ENCODE results near the gene MRM3. TPM values are rescaled to one million over a fixed set of nuclear protein-coding genes. Genes with fewer than 3 reads are reported as not detected.

MRM3 gene
- total and polyA plus RNA-seq, 2 donors (not counting 1 experiment from before 2014, with no cell fraction given): 11.6 to 20.9 TPM

DNA sequence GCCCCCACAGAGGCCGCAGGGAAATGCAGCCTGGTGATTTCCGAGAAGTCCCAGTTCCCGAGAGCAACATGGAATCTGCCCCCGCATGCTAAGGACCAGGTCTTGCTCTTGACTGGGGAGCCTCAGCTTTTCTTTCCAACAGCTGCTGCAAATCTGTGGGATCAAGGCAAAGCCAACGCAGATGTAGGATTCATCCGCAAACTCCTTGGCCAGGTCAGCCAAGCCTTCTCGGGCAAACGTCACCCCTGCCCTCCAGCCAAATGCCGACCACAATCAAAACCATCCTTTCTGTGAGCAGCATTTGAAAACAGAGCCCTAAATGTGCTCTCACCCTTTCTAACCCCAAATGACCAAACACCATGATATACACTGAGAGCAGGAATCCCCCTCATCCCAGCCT, 54.0 kb downstream of the MRM3 start:
- Histone ChIP-seq H2AFZ (ENCODE audit: insufficient read depth, low read depth, low read length, poor library complexity, severe bottlenecking) (no peak overlapping the region), H3K79me2 (ENCODE audit: control insufficient read depth, insufficient read depth, low read length) (no peaks in the 10 kb centered on the region), H3K9me3 (ENCODE audit: control extremely low read depth in 1 of 3, control insufficient read depth in 2 of 3, insufficient read depth in 1 of 3, low read length in 2 of 3) (peaks cover 0 to 11% (median 0%) of the 10 kb centered on the region in 3 donors), H3K9ac (ENCODE audit: low read length) (no peak overlapping the region), H3K4me1 (ENCODE audit: control insufficient read depth in 2 of 2, insufficient read depth in 2 of 2, low read length in 2 of 2) (no peaks in the 10 kb centered on the region), H3K27me3 (replicated peaks in 1 of 4; ENCODE audit: control extremely low read depth in 1 of 4, control insufficient read depth in 3 of 4, insufficient read depth in 4 of 4, low read length in 3 of 4) (no peaks in the 10 kb centered on the region), H3K4me3 (ENCODE audit: control extremely low read depth in 1 of 5, extremely low read depth in 1 of 5, insufficient read depth in 1 of 5, low read depth in 2 of 5, low read length in 4 of 5) (no peak overlapping the region), H3K27ac (ENCODE audit: low read length in 2 of 2) (no peak overlapping the region), H3K36me3 (replicated peaks in 1 of 2; ENCODE audit: control extremely low read depth in 1 of 2, control insufficient read depth in 1 of 2, extremely low read depth in 1 of 2, insufficient read depth in 2 of 2, low read length in 1 of 2) (no peaks in the 10 kb centered on the region), H3K4me2 (replicated peaks; ENCODE audit: low read depth, low read length, poor library complexity, severe bottlenecking) (no peak overlapping the region), H4K20me1 (ENCODE audit: control insufficient read depth, insufficient read depth, low read length, poor library complexity, severe bottlenecking) (no peaks in the 10 kb centered on the region)
- TF ChIP-seq, protein P1, sequence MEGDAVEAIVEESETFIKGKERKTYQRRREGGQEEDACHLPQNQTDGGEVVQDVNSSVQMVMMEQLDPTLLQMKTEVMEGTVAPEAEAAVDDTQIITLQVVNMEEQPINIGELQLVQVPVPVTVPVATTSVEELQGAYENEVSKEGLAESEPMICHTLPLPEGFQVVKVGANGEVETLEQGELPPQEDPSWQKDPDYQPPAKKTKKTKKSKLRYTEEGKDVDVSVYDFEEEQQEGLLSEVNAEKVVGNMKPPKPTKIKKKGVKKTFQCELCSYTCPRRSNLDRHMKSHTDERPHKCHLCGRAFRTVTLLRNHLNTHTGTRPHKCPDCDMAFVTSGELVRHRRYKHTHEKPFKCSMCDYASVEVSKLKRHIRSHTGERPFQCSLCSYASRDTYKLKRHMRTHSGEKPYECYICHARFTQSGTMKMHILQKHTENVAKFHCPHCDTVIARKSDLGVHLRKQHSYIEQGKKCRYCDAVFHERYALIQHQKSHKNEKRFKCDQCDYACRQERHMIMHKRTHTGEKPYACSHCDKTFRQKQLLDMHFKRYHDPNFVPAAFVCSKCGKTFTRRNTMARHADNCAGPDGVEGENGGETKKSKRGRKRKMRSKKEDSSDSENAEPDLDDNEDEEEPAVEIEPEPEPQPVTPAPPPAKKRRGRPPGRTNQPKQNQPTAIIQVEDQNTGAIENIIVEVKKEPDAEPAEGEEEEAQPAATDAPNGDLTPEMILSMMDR (IDR thresholded peaks at IDR 0.05): no peak
- TF ChIP-seq EZH2 (IDR thresholded peaks at IDR 0.05; ENCODE audit: borderline replicate concordance, insufficient read depth, low read depth, low read length, poor library complexity, severe bottlenecking): no peak
- H3K27ac Mint-ChIP-seq: no peak overlapping the region
- DNase-seq: no peak
- POLR2A ChIA-PET: interaction anchor here (0.6 kb wide), 1 partner anchor 601 kb away, joined by 3 read pairs; no protein-coding TSS in a partner anchor
- H3K27me3 Mint-ChIP-seq: peaks cover 3% of the 10 kb centered on the region
- CTCF ChIA-PET: no interaction called here
- no peaks in the 10 kb centered on the region for H3K4me1 Mint-ChIP-seq
- intact Hi-C loops (cut with micrococcal nuclease): no loop called here
- H3K9me3 Mint-ChIP-seq (ENCODE audit: insufficient read depth): no peaks in the 10 kb centered on the region
- no peak for ATAC-seq (ENCODE audit: low read depth)
- no peak overlapping the region for H3K4me3 Mint-ChIP-seq
- whole genome bisulfite sequencing (ENCODE audit: insufficient coverage): 91% methylated on average over 9 of the region's 9 CpGs

DNA sequence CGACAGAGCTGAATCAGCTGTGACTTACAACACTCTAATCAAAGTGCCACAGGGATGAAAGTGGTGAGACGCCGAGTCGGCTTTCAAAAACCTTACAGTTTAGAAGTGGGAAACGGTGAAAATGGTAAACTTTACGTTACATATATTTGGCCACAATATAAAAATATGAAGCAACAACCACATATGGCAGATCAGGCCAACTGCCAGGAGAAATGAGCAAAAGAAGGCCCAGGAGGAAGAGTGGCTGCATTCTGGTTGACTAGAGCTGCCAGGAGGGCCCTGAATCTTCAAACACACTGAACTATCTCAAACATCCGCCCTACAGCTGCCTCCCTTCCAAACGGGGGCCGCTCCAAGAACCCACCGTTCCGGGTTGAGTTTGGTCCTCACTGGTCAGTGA, 56.3 kb downstream of the MRM3 start:
- H3K27me3 Mint-ChIP-seq: peaks cover 7% of the 10 kb centered on the region
- peaks cover 0 to 3% (median 0%) of the 10 kb centered on the region in 4 experiments for H3K27me3 ChIP-seq (replicated peaks in 1 of 4; ENCODE audit: control extremely low read depth in 1 of 4, control insufficient read depth in 3 of 4, insufficient read depth in 4 of 4, low read length in 3 of 4)
- no peaks in the 10 kb centered on the region for H3K36me3 ChIP-seq (replicated peaks in 1 of 2; ENCODE audit: control extremely low read depth in 1 of 2, control insufficient read depth in 1 of 2, extremely low read depth in 1 of 2, insufficient read depth in 2 of 2, low read length in 1 of 2)
- H3K9ac ChIP-seq (ENCODE audit: low read length): no peak overlapping the region
- H4K20me1 ChIP-seq (ENCODE audit: control insufficient read depth, insufficient read depth, low read length, poor library complexity, severe bottlenecking): no peaks in the 10 kb centered on the region
- no peaks in the 10 kb centered on the region for H3K4me1 Mint-ChIP-seq
- TF ChIP-seq, protein P1 (IDR thresholded peaks at IDR 0.05): no peak
- no peak for TF ChIP-seq EZH2 (IDR thresholded peaks at IDR 0.05; ENCODE audit: borderline replicate concordance, insufficient read depth, low read depth, low read length, poor library complexity, severe bottlenecking)
- no peaks in the 10 kb centered on the region for H3K4me1 ChIP-seq (ENCODE audit: control insufficient read depth in 2 of 2, insufficient read depth in 2 of 2, low read length in 2 of 2)
- POLR2A ChIA-PET: no interaction called here
- no peaks in the 10 kb centered on the region for H3K79me2 ChIP-seq (ENCODE audit: control insufficient read depth, insufficient read depth, low read length)
- H3K27ac Mint-ChIP-seq: no peak overlapping the region
- DNase-seq (no peak), ATAC-seq (ENCODE audit: low read depth) (no peak)
- H3K9me3 ChIP-seq (ENCODE audit: control extremely low read depth in 1 of 3, control insufficient read depth in 2 of 3, insufficient read depth in 1 of 3, low read length in 2 of 3): peaks cover 0 to 6% (median 0%) of the 10 kb centered on the region in 3 donors
- no peak overlapping the region for H3K4me3 ChIP-seq (ENCODE audit: control extremely low read depth in 1 of 5, extremely low read depth in 1 of 5, insufficient read depth in 1 of 5, low read depth in 2 of 5, low read length in 4 of 5)
- CTCF ChIA-PET: no interaction called here
- no peak overlapping the region for H3K4me2 ChIP-seq (replicated peaks; ENCODE audit: low read depth, low read length, poor library complexity, severe bottlenecking)
- no peak overlapping the region for H3K27ac ChIP-seq (ENCODE audit: low read length in 2 of 2)
- no peak overlapping the region for H2AFZ ChIP-seq (ENCODE audit: insufficient read depth, low read depth, low read length, poor library complexity, severe bottlenecking)
- 100% methylated on average over 4 of the region's 11 CpGs for WGBS (ENCODE audit: insufficient coverage)
- no peaks in the 10 kb centered on the region for H3K9me3 Mint-ChIP-seq (ENCODE audit: insufficient read depth)
- intact Hi-C loops (cut with micrococcal nuclease): no loop called here
- no peak overlapping the region for H3K4me3 Mint-ChIP-seq

All from B cell (primary cell).